ENCODE data around the gene MASP1.

MASP1 gene

DNA sequence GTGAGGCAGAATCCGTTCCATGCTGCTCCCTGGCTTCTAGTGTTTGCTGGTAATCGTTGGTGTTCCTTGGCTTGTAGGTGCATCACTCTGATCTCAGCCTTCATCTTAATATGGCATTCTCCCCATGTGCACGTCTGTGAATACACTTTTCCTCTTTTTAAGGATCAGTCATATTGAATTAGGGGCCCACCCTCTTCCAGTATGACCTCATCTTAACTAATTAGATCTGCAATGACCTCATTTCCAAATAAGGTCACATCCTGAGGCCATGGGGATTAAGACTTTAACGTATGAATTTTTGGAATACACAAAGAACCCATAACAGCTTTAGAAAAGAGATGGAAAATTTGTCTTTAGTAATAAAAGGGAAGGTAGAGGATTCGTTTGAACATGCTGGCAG lies 34.1 kb upstream of the MASP1 start:
- TF ChIP-seq, protein P1, sequence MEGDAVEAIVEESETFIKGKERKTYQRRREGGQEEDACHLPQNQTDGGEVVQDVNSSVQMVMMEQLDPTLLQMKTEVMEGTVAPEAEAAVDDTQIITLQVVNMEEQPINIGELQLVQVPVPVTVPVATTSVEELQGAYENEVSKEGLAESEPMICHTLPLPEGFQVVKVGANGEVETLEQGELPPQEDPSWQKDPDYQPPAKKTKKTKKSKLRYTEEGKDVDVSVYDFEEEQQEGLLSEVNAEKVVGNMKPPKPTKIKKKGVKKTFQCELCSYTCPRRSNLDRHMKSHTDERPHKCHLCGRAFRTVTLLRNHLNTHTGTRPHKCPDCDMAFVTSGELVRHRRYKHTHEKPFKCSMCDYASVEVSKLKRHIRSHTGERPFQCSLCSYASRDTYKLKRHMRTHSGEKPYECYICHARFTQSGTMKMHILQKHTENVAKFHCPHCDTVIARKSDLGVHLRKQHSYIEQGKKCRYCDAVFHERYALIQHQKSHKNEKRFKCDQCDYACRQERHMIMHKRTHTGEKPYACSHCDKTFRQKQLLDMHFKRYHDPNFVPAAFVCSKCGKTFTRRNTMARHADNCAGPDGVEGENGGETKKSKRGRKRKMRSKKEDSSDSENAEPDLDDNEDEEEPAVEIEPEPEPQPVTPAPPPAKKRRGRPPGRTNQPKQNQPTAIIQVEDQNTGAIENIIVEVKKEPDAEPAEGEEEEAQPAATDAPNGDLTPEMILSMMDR (IDR thresholded peaks at IDR 0.05; ENCODE audit: borderline replicate concordance, control extremely low read depth, extremely low read depth, insufficient read depth, missing control alignments): no peak
- DNase-seq (ENCODE audit: low spot score): no peak
- in situ Hi-C loops (cut with MboI; ENCODE audit: low sequenced_read_pairs, unreplicated experiment): no loop called here

DNA sequence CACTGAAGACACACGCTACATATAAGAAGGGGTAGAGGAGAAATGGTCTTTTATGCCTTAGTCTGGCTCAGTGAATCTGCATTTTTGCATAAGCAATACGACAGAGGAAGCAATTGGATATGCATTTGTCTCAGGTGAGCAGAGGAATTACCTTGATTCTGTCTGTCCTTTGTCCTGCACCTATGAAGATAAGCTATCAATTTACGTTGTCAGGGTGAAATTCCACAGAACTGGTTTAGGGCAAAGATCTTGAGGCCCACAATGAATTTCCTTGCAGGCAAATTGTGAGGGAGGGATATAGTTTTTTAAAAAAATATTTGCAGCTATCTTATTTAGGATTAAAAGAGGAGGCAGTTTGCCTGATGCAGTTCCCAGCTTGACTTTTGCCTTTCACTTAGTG lies 31.6 kb upstream of the MASP1 start:
- no peak for DNase-seq (ENCODE audit: low spot score)
- in situ Hi-C loops (cut with MboI; ENCODE audit: low sequenced_read_pairs, unreplicated experiment): no loop called here
- TF ChIP-seq, protein P1 (IDR thresholded peaks at IDR 0.05; ENCODE audit: borderline replicate concordance, control extremely low read depth, extremely low read depth, insufficient read depth, missing control alignments): no peak

DNA sequence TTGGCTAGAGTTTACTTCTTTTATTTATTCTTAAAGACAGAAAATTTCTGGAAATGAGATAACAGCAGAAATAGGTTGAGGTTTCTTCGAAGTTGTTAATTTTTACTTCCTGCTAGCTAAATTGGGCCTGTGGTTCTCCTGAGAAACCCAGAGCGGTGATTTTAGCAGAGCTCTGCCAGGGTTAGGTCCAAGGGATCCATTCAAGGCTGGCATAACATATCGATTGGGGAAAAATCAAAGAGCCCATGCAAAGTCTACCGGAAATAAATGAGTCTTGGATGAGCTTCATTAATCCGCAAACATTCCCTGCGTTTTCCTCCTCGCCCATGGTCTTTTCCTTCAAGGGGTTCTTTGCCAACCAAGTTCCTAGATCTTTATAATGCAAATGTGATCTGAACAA lies 30.8 kb upstream of the MASP1 start:
- TF ChIP-seq, protein P1 (IDR thresholded peaks at IDR 0.05; ENCODE audit: borderline replicate concordance, control extremely low read depth, extremely low read depth, insufficient read depth, missing control alignments): no peak
- DNase-seq (ENCODE audit: low spot score): no peak
- in situ Hi-C loops (cut with MboI; ENCODE audit: low sequenced_read_pairs, unreplicated experiment): no loop called here

DNA sequence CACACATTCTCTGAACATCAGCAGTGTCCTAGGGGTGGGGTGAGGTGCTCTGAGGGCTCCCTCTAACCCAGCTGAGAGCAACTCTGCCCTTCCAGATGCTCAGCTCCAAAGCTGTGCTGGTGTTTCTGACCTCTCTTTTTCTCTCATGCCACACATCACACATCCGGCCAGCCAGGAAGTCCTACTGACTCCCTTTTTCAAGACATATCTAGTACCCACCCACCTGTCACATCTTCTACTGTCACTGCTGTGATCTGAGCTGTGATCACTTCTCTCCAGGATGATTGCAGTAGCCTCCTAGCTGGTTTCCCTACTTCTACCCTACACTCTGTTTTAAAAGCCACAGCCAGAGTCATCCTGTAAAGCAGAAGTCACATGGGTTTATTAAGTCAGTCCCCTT lies 30.2 kb upstream of the MASP1 start:
- no peak for DNase-seq (ENCODE audit: low spot score)
- TF ChIP-seq, protein P1 (IDR thresholded peaks at IDR 0.05; ENCODE audit: borderline replicate concordance, control extremely low read depth, extremely low read depth, insufficient read depth, missing control alignments): no peak
- in situ Hi-C loops (cut with MboI; ENCODE audit: low sequenced_read_pairs, unreplicated experiment): no loop called here

DNA sequence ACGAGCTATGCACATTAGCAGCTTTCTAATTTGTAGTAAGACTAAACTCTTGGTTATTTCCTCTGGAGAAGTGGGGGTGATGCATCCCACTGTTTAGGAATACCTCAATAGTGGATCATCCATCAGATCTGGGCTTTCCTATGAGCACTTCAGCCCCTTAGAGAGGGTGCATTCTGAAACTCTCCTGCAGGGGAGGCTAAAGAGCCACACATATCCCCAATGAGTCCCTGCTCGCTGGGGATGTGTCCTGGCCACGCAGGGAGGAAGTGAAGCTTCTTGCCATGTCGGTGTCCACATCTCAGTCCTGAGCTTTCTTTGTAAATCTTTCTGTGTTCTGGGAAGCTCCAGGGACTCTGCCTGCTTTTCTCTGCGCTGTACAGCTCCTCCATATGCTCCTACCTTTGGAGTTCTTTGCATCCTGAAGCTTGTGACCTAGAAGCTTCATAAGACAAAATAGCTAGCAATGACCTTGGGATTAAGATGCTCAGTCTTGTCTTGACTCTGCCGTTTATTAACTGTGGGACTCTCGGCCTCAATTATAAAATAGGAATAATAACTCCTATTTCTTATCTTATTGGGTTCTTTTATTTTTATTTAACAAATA lies 28.3 kb upstream of the MASP1 start:
- TF ChIP-seq, protein P1 (IDR thresholded peaks at IDR 0.05; ENCODE audit: borderline replicate concordance, control extremely low read depth, extremely low read depth, insufficient read depth, missing control alignments): peak; percentile 65
- in situ Hi-C loops (cut with MboI; ENCODE audit: low sequenced_read_pairs, unreplicated experiment): loop anchor here (5.0 kb wide), 1 partner anchor 358 kb away; no protein-coding TSS in a partner anchor
- peak; percentile 57 for DNase-seq (ENCODE audit: low spot score)

DNA sequence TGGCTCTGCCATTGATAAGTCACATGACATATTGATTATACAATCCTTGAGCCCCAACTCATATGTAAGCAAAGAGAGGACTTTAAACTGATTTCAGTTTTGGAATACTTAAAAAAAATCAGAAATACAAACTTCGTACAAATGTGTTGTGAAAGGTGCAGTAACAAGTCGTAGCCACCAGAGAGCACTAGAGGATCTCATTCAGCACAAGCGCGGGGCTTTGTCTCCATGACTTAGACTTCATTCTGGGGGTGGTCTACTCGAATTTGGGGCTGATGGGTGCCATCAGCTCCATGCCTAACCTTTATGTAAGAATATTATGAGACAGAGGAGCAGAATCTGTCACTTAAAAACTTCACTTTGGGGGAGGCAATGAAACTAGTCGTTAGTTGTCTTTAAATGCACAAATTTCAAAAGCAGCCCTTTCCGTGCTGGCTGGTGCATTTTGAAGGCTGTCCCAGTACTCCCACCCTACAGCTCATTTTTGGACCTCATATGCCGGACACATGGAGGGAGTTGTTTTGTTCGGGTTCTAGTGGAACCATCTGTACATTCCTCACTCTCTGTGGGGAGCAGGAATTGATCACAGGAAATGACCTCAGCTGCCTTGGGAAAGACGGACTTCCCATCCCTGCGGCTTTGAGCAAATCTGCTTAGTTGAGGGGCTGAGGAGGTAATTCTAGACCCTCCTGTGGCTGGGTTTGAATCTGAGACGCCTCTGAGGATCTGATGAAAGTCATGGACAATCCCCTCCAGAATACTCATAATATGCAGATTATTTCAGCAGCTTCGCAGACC lies 27.5 kb upstream of the MASP1 start:
- TF ChIP-seq, protein P1 (IDR thresholded peaks at IDR 0.05; ENCODE audit: borderline replicate concordance, control extremely low read depth, extremely low read depth, insufficient read depth, missing control alignments): peak; percentile 62
- DNase-seq (ENCODE audit: low spot score): peak; percentile 37
- in situ Hi-C loops (cut with MboI; ENCODE audit: low sequenced_read_pairs, unreplicated experiment): loop anchor here (5.0 kb wide), 1 partner anchor 358 kb away; no protein-coding TSS in a partner anchor

All from GM13976 (cell line).